GM12891 (cell line): ENCODE data around the gene ZNF365.

Source experiments
- PAX5 ChIP-seq: IDR thresholded peaks from 2 replicates; pipeline ENCODE4 v1.6.1; 2011; ENCODE audit warnings: low read length, moderate library complexity, mild to moderate bottlenecking; ENCODE audit not compliant: insufficient read depth, severe bottlenecking
- POLR2A ChIP-seq: IDR thresholded peaks from 2 replicates; pipeline ENCODE4 v1.6.1; 2011; ENCODE audit warnings: low read depth, low read length, control low read depth
- POLR2AphosphoS5 ChIP-seq: IDR thresholded peaks from 2 replicates; pipeline ENCODE4 v1.6.1; 2011; ENCODE audit warnings: low read depth, low read length, control low read depth

- TF ChIP-seq POLR2A (no peak), POLR2AphosphoS5 (no peak), PAX5 (no peak)
These were observed 32.8 kb upstream of the ZNF365 start for GRCh38 chr10:62341419-62341818.
